PC-3 (cell line): ENCODE measurements around the gene CES2.

Source experiments
- CTCF ChIP-seq: fragments of 300-600 bp; sonication (generic); conservative IDR thresholded peaks from 2 replicates; pipeline ENCODE4 v1.5.1; 2017; ENCODE audit warnings: antibody characterized with exemption, low read depth, mild to moderate bottlenecking, low read length
- EZH2 ChIP-seq: fragments of 300-600 bp; sonication (generic); IDR thresholded peaks from one replicate; pipeline ENCODE4 v1.6.1; 2017; ENCODE audit warnings: antibody characterized with exemption, mild to moderate bottlenecking, low read length; ENCODE audit not compliant: unreplicated experiment

GRCh38 chr16:66950971-66951790 is 15.9 kb downstream of the CES2 start:
- TF ChIP-seq CTCF: no peak
- TF ChIP-seq EZH2: no peak
